GM13976 (cell line): ENCODE measurements around the gene STN1.

ENCODE experiments used
- DNase-seq: peaks from one replicate; pipeline ENCODE4 v3.0.0; 2012; ENCODE audit warnings: low spot score
- in situ Hi-C: fragments of 300-500 bp; cut with MboI; formaldehyde crosslinking; loops from one replicate; pipeline ENCODE4 v1.12.0; 2022; ENCODE audit warnings: low sequenced_read_pairs, mixed read lengths, inconsistent platforms; ENCODE audit not compliant: unreplicated experiment
- TF ChIP-seq, protein P1 (sequence below): IDR thresholded peaks from 2 replicates; pipeline ENCODE4 v1.5.1; 2012; ENCODE audit warnings: borderline replicate concordance, mild to moderate bottlenecking; ENCODE audit not compliant: insufficient read depth; ENCODE audit errors: extremely low read depth, missing control alignments, control extremely low read depth

Gene STN1

DNA sequence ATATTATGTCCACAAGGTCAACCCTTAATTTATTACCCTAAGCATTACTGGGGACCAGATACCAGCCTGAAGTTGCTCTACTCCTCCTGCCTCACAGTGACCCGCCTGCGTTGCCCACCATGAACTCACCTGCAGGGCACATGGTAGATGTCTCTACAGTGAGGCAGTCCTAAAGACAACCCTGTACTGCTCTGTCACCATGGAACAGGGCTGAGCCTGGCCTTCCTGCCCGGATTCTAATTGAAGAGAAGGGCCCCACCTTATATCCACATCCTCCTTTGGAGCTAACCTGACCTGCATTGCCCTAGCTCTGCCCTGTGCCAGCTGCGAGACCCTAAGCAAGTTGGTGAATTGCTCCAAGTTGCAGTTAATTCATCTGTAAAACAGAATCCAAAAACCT is 66.7 kb downstream of the STN1 start:
- TF ChIP-seq, protein P1, sequence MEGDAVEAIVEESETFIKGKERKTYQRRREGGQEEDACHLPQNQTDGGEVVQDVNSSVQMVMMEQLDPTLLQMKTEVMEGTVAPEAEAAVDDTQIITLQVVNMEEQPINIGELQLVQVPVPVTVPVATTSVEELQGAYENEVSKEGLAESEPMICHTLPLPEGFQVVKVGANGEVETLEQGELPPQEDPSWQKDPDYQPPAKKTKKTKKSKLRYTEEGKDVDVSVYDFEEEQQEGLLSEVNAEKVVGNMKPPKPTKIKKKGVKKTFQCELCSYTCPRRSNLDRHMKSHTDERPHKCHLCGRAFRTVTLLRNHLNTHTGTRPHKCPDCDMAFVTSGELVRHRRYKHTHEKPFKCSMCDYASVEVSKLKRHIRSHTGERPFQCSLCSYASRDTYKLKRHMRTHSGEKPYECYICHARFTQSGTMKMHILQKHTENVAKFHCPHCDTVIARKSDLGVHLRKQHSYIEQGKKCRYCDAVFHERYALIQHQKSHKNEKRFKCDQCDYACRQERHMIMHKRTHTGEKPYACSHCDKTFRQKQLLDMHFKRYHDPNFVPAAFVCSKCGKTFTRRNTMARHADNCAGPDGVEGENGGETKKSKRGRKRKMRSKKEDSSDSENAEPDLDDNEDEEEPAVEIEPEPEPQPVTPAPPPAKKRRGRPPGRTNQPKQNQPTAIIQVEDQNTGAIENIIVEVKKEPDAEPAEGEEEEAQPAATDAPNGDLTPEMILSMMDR = no peak
- in situ Hi-C loops = no loop called here
- no peak for DNase-seq

DNA sequence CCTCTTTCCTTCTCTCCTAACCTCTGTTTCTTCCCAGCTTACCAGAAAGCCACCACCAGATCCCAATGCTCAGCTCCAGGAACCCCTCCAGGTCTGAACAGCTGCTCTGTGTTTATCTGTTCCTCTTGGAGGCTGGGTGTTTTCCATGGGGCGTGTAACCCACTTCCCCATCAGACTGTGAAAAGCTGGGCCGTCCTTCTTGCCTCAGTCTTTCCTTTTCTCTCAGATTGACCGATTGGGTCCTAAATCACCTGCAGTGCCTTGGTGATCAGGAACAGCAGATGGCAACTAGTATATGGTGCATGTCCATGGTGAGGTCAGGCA is 67.5 kb downstream of the STN1 start:
- in situ Hi-C loops = no loop called here
- TF ChIP-seq, protein P1 = no peak
- no peak for DNase-seq

DNA sequence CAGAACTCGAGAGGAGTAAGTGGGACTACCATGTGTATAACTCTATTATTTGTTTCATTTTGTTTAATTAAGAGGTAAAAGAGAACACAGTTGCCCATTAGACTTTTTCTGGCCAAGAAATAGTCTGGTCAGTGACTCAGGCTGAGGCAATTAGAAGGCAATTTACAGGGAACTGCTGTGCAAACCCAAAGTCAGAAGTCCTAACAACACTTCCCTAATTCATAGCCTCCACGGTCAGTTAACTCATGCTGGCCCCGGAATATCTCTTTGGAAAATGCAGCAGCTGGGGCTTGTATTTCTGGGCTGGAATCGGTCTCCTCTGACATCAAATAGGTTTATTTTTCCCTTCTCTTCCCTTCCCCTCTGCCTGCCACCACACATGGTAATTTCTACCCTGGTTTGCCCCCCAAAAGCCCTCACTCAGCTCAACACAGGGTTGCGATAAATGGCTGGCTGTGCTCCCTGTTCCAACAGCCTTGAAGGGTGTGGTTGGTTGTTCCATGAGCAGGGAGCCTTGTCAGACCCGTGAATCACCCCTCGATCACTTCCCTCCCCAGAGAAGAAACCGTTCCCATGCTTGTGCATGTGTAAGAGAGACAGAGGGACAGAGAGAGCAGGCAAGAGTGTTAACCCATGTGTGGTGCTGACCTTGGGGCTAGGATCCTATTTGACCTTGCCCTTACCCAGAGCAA is 68.0 kb downstream of the STN1 start:
- in situ Hi-C loops = no loop called here
- TF ChIP-seq, protein P1 = no peak
- DNase-seq = no peak

DNA sequence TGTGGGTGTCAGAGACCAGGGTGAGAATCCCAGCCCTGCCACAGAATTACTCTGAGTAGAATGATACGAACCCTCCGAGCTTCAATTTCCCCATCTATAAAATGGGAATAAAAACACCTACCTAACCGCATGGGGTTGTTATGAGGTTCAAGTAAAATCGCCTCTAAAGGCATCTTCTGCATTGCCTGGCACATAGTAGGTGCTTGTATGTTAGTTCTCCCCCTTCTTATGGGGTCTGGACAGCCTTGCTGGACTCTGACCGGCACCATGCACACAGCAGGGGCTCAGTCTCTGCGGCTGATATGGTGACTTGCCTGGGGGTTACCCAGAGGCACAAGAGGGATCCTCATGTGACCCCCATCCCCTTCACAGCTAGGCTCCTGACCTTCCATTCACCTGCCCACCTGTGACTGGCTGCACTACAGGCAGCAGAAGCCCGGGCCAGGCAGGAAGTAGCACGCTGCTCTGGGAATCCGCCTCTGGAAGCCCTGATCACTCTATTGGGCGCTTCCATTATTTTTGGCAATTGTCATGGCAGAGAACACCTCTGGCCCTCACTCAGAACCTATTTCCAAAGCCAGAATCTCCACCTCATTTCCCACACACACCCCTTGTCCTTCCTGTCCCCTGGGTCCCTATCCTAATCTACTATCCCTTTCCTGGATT is 68.6 kb downstream of the STN1 start:
- TF ChIP-seq, protein P1 = no peak
- in situ Hi-C loops = no loop called here
- DNase-seq = no peak

DNA sequence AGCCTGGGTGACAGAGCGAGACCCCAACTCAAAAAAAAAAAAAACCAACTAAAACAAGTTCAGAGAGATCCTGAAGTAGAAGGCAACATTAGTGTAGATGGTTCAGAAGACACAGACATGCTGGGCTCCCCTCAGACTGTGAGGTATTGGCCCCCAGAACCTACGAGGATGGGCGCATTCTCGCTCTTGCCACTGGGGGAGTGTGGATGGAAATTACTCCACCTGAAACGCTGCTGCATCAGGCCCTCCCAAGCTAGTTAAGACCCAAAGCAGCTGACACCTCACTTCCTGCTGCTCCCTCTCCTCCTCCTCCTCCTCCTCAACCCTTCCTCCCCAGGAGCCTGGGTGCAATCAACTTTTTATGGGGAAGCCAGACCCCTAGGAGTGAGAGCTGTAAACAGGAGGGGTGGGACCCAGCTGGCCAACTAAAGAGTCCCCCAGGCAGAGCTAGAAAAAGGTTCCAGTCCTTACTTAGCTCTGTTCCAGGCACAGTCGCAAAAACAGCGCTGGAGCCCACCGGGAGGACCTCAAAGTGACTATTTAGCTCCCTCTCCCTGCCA is 70.0 kb downstream of the STN1 start:
- DNase-seq = no peak
- in situ Hi-C loops = no loop called here
- TF ChIP-seq, protein P1 = no peak

DNA sequence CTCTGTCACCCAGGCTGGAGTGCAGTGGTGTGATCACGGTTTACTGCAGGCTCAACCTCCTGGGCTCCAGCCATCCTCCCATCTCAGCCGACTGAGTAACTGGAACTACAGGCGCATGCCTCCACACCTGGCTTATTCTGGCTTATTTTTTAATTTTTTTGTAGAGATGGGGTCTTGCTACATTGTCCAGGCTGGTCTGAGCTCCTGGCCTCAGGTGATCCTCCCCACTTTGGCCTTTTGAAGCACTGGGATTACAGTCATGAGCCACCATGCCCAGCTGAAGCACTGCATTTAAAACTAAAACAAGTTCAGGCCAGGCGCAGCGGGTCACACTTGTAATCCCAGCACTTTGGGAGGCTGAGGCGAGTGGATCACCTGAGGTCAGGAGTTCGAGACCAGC is 70.6 kb downstream of the STN1 start:
- in situ Hi-C loops = no loop called here
- TF ChIP-seq, protein P1 = no peak
- no peak for DNase-seq
